NCI-H446 treated with DMSO at 0.1 percent for 48 hours (cell line): Measurements from ENCODE around the gene MOB1B.
"Not testable (repeated sequence)": the region's sequence is repeated elsewhere in the genome, so short reads cannot be mapped to it uniquely, and the experiment has no call there.

ENCODE experiments used
- DNase-seq: peaks from one replicate; lab custom pipeline; 2025; lab: John Stamatoyannopoulos, UW

Gene MOB1B

DNA sequence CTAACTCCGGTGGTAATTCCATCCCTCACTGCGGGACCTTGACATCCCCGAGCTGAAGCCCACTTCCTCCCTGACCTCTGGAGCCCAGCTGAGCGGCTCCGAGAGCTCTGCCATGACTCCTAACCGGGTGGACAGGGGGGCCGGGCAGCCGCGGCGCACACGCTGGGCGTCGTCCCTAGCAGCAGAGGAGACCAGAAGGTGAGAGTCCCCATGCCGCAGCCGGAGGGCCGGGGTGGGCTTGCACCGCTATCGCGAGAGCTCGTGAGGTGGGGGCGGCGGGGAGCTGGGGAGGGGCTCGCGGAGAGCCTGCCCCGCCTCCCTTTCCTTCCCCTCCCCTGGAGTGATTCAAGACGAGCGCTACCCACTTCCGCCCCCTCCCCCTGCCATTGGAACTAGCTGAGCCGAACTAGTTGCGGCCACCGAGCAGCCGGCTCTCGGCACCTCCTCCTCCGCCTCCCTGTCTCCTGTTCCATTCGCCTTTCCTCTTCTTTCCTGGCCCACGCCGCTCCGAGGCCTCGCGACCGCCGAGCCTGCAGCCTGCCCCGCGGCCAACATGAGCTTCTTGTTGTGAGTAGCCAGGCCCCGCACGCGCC is at the start of gene MOB1B:
MOB1B (plus strand) TSS at position 386 of the 593 bp plus-strand sequence; CDS start at position 554, 168 bp downstream.
- DNase-seq = peak; percentile 63

DNA sequence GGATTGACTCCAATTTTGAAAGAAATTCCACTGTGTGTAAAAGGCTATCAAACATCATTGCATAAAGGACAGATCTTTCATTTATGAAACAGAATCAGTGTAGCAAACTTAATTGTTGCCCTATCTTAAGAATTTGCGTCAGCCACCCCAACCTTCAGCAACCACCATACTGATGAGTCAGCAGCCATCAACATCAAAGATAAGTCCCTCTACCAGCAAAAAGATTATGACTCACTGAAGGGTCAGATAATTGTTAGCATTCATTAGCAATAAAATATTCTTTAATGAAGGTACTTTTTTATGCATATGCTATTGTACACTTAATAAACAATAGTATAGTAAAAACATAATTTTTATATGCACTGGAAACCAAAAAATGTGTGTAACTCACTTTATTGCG is 46.7 kb upstream of the MOB1B start:
- DNase-seq = no peak

DNA sequence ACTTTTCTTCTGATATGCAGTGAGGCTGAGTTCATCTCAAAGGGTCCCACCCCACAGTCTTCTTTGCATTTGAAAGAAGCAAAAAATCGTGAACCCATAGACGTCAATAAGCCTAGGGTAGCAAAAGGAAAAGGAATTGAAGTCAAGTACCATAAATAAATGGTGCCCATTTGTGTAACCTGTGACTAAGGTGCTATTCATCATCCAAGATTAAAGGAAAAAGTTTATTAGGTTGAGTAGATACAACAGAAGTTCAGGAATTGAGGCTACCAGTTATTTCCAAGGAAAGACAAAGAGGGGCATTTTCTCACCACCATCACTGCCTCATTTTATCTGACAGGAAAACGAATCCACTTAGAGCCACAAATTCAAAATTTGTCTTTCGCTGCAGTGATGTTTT is 43.7 kb upstream of the MOB1B start:
- no peak for DNase-seq

DNA sequence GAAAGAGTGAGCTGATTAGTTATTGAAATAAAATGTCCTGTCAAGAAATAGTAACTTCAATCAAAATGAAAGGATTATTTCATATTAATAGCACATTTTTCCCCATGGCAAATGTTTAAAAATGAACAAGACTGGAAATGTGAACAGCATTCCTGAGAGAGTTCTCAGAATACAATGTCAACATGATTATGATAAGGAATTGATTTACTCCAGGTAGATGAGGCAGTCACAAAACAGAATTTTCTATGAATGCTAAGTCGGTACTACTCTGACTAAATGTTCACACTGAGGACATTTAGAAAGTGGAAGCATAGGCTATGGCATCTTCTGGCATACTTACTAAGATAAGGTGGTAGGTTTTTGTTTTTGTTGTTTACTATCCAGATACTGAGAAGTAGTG is 43.1 kb upstream of the MOB1B start:
- no peak for DNase-seq

DNA sequence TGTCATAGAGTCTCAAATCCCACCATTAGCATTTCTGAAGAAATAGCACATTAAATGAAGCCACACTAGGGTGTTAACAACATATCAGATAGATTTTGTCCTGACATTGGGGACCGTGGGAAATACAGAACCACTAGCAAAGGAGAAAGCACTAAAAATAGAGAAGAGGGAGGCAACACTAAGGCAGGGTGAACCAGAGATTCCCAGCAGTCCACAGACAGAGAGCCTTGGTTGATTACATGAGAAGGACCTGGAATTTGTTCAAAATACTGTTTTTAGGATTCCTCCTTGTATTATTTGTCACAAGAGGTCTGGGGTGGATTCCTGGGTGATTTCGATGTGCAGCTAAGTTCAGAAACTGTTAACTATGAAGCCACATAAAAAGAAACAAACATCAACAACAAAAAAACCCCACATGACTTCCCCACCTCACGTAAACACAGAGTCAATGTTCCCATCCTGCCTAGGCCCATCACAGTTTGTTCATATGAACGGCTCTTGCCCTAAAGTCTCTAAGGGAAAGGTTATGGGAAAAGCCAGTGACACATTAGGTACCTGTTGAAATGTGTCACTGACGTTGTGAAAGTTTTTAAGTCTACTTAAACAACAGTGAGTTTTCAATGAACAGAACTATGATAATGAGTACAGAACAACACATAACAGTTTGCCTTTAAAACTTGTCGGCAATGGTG is 38.9 kb upstream of the MOB1B start:
- DNase-seq = no peak

DNA sequence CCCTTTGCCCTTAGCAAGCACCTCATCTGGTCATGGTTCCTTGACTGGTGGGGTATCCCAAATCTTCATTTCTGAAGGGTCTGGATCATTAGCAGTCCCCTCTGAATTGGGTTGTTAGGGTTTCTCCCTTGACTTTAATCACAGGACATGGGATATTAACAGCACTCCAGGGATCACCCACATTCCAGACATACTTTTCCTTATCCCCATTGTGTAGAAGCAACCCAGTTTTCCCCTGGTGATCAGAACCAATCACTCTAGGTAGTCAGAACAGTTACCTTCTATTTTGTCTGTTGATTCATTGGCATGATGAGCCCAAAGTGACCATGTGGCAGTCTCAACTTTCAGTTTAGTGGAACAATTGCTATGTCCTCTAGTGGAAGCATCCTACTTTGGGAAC is 33.4 kb upstream of the MOB1B start:
- DNase-seq = no peak

DNA sequence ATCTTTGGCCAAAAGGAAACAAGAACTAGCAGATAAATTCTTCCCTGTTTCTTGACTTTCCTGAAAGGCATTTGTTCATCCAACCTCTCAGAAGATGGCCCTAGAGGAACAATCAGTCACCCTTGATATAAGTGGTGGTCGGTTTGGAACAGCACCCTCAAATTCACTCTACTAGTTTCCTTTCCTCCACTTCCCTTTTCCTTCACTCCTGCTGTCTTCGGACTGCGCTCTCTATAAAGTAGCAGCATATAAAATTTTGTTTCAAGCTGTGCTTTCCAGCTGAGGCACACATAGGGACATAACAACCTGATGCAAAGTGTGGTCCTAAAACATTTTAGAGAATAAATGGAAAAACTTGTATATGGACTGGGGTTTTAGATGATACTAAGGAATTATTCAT is 29.0 kb upstream of the MOB1B start:
- DNase-seq = no peak

DNA sequence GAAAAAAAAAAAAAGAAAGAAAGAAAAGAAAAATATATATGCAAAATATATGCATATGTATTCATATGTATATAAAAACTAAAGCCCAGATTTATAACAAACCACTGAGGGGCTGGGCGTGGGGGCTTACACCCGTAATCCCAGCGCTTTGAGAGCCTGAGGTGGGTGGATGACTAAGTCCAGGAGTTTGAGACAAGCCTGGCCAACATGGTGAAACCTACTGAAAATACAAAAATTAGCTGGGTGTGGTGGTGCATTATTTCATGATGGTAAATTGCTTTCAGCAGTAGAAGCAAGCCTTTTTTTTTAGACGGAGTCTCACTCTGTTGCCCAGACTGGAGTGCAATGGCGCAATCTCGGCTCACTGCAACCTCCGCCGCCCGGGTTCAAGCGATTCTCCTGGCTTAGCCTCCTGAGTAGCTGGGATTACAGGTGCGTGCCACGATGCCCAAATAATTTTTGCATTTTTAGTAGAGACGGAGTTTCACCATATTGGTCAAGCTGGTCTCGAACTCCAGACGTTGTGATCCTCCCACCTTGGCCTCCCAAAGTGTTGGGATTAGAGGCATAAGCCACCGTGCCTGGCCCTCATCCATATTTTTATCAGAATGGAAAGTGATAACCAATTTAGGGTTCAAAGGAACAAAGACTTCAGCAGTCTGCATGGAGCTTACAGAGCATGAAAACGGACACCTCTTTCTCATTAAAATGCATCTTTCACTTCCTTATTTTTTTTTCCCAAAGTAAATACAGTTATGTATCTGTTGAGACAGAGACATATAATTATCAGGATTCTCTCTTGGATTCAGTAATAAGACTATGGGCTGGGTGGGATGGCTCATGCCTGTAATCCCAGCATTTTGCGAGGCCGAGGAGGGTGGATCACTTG is 27.7 kb upstream of the MOB1B start:
- DNase-seq = no peak

DNA sequence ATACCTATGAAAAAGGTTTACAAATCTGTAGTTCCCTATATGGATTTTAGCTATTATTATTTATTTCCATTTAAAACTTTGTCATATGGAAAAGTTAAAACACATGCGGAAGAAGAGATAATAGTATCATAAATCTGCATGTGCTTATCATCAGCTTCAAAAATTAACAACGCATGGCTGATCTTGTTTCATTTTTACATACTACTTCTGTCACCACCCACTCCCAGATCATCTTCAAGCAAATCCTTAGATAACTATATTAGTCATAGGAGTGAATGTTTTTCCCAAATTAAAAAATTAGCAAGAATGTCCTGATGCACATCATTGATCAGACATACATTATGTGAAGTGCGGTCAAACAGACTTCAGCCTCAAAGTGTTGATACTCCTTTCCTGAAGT is 24.6 kb upstream of the MOB1B start:
- no peak for DNase-seq

DNA sequence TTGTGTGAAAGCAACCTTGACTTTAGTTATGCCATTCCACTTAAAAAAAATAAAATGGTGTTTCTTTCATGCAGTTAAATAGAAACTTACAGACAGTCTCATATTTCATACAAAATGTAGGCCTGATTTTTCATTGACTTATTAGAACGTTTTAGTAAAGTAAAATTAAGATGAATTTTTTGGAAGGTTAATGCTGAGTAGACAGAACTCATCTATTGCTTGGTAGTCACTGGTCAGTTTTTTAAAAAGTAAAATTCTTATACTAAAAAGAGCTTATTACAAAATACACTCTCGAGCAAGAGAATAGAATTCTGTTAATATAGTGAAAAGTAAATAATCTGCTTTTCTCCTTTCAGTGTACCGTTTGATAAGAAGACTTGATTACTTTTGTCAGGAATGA is 21.4 kb upstream of the MOB1B start:
- no peak for DNase-seq

DNA sequence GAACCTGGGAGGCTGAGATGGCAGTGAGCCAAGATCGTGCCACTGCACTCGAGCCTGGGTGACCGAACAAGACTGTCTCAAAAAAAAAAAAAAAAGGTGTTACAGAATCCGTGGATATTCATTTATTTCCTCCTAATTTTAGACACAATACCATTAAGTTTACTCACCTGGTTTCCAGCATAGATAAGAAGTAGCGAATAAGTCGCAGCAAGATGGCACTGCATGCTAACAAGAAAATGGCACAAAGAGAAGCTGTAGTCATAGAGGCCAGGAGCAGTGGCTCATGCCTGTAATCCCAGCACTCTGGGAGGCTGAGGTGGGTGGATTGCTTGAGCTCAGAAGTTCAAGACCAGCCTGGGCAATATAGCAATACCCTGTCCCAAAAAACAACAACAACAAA is 17.0 kb upstream of the MOB1B start:
- DNase-seq = no peak

DNA sequence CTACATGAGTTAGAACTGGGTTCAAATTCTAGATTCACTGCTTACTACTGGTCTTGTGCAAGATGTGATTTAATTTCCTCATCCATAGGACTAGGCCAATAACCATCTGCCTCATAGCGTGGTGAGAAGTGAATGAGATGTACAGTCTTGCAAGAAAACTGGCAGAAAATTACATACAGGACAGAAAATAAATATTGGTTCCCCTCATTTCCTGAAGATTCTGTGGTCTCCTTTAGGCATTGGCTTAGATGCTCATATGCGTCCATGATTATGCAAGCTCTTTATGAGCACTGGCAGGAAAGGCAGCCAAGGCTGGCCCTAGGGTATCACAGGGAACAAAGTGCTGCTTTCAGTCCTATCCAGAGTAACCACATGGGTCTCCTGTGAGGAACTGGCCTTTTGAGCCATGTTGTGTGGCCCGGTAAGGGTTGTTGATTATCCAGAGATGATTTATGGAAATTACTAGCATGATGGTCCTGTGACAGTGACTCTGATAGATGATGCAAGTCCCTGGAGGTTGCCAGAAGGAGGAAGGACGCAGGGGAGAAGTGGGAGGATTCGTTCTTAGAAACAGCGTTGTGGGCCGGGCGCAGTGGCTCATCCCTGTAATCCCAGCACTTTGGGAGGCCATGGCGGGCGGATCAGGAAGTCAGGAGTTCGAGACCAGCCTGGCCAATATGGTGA is 9.9 kb upstream of the MOB1B start:
- no peak for DNase-seq

DNA sequence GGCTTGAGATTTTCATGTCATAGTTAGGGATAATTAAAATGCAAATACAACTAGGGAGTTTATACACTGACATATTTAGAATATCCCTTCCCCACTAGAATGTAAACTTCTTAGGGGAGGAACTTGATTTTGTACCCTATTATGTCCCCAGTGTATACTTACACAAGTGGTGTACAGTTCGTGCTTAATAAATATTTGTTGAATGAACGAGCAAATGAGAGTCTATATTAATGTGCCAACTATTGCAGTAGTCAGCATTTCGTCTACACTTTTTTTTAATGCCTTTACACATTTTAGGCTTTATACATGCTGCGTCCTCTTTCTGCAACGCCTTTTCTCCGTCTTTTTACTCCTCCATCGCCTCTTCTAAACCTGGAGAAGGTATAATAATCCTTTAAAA is 8.4 kb upstream of the MOB1B start:
- DNase-seq = no peak

DNA sequence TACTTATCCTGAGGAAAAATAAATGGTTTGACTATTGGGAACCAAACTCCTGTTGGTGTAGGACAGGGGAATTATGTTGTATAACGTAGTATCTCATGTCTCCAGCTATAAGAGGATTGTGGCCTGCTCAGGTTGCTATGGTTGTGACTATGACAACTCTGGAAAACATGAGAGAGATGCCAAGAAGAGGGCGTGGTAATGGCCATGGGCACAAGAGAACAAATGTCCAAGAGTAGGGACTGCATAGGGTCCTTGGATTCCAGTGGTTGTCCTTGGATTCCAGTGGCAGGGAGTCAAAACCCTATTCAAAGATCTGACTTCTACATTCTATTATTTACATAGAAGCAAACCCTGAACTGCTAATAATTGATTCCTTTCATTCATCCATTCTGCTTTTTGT is 6.8 kb upstream of the MOB1B start:
- DNase-seq = no peak

DNA sequence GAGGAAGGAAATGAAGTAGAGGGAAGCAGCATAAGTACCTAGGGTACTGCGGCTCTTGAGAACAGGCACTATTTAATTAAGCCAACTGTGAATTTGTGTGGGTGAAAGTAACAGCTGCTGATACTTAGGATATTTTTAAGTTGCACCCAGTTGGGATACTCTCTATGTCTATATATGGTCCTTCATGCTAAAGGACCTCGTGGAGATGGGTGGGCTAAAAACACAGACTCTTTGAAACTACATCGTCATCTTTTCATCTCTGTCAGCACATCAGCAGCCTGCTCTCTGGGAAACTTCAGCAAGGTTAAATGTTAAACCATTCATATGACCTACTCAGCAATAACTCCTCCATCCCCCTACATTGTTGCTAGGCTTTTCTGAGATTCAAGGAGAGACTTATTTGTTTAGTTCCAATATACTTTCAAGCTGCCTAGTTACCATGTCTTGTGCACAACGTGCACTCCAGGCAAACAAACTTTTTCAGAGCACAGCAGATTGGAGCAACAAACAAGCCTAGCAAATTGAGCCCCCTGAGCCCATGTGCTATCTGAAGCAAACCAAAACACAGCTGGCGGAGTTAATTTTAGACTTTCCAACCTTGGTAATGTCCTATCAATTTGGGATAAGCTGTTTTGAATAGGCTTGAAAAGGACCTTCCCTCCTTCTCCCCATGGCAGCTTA is 6.2 kb upstream of the MOB1B start:
- no peak for DNase-seq

DNA sequence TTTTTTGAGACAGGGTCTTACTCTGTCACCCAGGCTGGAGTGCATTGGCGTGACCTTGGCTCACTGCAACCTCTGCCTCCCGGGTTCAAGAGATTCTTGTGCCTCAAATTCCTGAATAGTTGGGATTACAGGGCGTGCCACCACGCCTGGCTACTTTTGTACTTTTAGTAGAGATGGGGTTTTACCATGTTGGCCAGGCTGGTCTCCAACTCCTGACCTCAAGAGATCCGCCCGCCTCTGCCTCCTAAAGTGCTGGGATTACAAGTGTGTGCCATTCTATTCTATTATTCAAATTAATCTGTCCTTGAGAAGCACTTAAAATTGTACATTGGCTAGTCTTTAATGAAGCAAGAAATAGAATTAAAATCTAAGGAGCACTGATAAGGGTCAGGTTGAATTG is 3.6 kb upstream of the MOB1B start:
- not testable (repeated sequence) for DNase-seq

DNA sequence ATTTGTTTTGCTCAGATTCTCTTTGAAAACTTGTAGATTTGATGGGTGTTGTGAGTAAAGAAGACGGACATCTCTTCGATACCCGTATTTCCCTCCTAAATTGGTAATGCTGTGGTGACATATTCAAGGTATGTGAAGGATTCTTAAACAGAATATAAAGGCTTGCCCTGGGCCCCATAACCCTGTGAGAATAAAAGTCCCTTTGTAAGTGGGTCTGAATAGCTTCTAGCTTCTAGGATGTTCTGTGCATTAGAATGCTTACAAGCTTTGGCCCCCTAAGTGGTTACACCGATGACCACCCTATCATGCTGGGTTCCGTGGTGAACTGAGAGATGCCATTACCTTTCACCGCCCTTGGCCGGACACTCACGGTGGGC is 574 bp upstream of the MOB1B start:
- no peak for DNase-seq

DNA sequence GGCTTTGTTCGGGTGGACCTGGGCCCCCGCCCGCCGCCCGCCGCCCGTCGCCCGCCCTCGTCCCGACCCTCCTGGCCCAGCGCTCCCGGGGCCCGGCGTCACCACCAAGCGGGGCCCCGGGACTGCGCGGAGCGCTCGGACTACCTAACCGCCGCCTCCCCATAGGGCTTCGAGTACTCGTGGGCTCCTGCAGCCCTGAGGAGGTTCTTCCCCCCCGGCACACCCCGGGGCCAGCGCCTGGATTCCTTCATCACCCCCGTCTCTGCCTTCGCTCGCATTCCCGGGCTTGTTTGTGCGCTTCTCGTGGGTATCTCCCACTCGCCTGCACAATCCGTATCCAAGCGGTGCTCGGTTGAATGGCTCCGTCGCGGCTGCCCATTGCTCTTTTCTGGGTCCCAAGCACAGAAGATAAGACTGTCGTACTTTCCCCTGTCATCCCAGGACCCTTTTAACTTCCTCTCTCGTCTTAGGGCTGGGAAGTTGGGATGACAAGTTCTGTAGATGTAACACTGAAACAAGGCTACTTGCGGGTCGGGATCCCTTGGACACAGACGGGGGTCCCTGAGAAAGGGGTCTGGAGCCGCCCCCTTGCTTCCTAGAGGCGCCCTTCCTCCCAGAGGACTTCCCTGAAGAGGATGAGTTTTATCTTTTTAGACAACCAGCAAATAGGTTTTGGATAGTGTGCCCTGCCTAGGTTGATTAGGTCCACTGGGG is 565 bp downstream of the MOB1B start:
- DNase-seq = no peak

DNA sequence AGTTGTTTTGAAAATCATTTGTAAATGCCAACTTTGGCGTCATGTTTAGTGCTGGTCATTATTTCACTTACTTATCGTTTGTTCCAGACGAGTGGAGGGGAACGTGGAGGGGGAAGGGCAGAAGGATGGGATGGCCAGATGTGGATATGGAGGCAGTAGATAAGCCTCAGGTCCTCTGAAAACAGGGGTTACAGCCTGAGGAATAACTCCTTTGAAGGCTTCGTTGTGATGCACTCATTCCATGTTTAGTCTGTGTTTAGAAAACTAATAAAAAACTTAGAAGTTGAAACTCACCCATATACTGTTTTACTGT is 1.1 kb downstream of the MOB1B start:
- DNase-seq = no peak

DNA sequence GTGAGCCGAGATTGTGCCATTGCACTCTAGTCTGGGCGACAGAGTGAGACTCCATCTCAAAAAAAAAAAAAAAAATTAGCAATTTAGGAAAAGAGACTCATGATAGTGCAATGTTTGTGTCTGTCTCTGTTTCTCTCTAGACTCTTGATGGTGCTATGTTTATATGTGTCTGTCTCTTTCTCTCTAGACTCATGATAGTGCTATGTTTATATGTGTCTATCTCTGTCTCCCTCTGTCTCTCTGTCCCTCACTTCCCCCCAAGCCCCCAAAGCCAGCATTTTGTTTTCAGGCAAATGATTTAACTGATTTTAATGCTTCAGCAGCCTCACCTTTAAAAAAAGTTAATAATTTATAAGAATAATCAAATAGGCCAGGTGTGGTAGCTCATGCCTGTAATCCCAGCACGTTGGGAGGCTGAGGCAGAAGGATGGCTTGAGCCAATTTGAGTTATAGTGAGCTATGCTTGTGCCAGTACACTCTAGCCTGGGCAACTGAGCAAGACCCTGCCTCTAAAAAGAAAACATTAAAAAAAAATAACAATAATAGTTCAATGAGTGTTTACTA is 6.9 kb downstream of the MOB1B start:
- DNase-seq = no peak

DNA sequence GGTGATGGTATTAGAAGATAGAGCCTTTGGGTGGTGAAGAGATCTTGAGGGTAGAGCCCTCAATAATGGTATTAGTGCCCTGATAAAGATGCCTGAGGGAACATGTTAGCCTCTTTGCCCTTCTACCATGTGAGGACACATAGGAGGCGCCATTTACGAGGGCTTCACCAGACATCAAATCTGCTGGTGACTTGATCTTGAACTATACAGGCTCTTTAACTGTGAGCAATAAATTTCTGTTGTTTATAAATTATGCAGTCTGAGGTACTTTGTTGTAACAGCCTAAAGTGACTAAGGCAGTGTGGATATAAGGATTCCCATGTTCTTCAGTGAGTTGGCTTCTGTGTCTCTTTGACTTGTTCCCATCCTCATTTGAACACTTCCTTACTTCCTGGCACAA is 11.8 kb downstream of the MOB1B start:
- no peak for DNase-seq
